Sigmoid colon (tissue), 4 donors: ENCODE data around the gene TUBGCP6.

Source experiments
- POLR2A ChIP-seq, 2 donors: fragments of 450-650 bp; IDR thresholded peaks; one replicate each; pipeline ENCODE4 v1.6.1; 2016; ENCODE audit warnings: antibody characterized with exemption in 2 of 2, mild to moderate bottlenecking in 2 of 2, moderate library complexity in 2 of 2
- POLR2AphosphoS5 ChIP-seq, 4 donors: sonication (generic); formaldehyde crosslinking; IDR thresholded peaks; one replicate each; pipeline ENCODE4 v1.6.1; 2017; ENCODE audit warnings: antibody characterized with exemption in 4 of 4
- TF ChIP-seq, protein P1 (sequence below), 4 experiments: fragments of 450-650 bp in 3 of 4; fragments of 200-600 bp in 1 of 4; IDR thresholded peaks; one replicate each; pipeline ENCODE4 v1.5.1; 2016 to 2019; ENCODE audit warnings: antibody characterized with exemption in 4 of 4, mild to moderate bottlenecking in 3 of 4, moderate library complexity in 2 of 4

- TF ChIP-seq, protein P1, sequence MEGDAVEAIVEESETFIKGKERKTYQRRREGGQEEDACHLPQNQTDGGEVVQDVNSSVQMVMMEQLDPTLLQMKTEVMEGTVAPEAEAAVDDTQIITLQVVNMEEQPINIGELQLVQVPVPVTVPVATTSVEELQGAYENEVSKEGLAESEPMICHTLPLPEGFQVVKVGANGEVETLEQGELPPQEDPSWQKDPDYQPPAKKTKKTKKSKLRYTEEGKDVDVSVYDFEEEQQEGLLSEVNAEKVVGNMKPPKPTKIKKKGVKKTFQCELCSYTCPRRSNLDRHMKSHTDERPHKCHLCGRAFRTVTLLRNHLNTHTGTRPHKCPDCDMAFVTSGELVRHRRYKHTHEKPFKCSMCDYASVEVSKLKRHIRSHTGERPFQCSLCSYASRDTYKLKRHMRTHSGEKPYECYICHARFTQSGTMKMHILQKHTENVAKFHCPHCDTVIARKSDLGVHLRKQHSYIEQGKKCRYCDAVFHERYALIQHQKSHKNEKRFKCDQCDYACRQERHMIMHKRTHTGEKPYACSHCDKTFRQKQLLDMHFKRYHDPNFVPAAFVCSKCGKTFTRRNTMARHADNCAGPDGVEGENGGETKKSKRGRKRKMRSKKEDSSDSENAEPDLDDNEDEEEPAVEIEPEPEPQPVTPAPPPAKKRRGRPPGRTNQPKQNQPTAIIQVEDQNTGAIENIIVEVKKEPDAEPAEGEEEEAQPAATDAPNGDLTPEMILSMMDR (IDR thresholded peaks at IDR 0.05), result no peak
- TF ChIP-seq POLR2AphosphoS5 (IDR thresholded peaks at IDR 0.05) (no peak), POLR2A (IDR thresholded peaks at IDR 0.05) (no peak)
These were observed 64.7 kb downstream of the TUBGCP6 start for GRCh38 chr22:50179937-50180726.
